ENCODE results near the gene VIP. TPM values are rescaled to one million over a fixed set of nuclear protein-coding genes. Genes with fewer than 3 reads are reported as not detected.

The VIP gene
- total RNA-seq, 1 experiment from 2014 or later = not detected

- Mint-ChIP-seq H3K27me3 (ENCODE audit: low read depth) (no peaks in the 10 kb centered on the region), H3K27ac (no peak overlapping the region), H3K4me3 (no peak overlapping the region), H3K4me1 (peaks cover 14% of the 10 kb centered on the region), H3K9me3 (no peaks in the 10 kb centered on the region), H3K36me3 (no peaks in the 10 kb centered on the region)
- DNase-seq (ENCODE audit: low spot score) (no peak), ATAC-seq (no peak)
- ChIA-PET POLR2A (no interaction called here), CTCF (interaction anchor here (0.8 to 2.9 kb wide), 3 partner anchors 106 to 199 kb away, joined by 3 to 29 read pairs (median 4); no protein-coding TSS in a partner anchor)
- TF ChIP-seq ZBTB21 (CRISPR knock-in tag; IDR thresholded peaks at IDR 0.05; ENCODE audit: borderline replicate concordance) (no peak), ZNF532 (CRISPR knock-in tag; IDR thresholded peaks at IDR 0.05; ENCODE audit: borderline replicate concordance) (no peak), TP53 (CRISPR knock-in tag; IDR thresholded peaks at IDR 0.05) (no peak), FOXJ3 (CRISPR knock-in tag; IDR thresholded peaks at IDR 0.05; ENCODE audit: borderline replicate concordance) (no peak), CREM (CRISPR knock-in tag; IDR thresholded peaks at IDR 0.05) (no peak), FOXK1 (CRISPR knock-in tag; IDR thresholded peaks at IDR 0.05) (no peak), NR2C2 (CRISPR knock-in tag; IDR thresholded peaks at IDR 0.05) (no peak), RELA (CRISPR knock-in tag; IDR thresholded peaks at IDR 0.05; ENCODE audit: borderline replicate concordance) (no peak), CREB1 (CRISPR knock-in tag; IDR thresholded peaks at IDR 0.05) (no peak), HMGXB4 (CRISPR knock-in tag; IDR thresholded peaks at IDR 0.05) (no peak), ZNF121 (CRISPR knock-in tag; IDR thresholded peaks at IDR 0.05) (no peak), GRHL2 (CRISPR knock-in tag; IDR thresholded peaks at IDR 0.05; ENCODE audit: insufficient replicate concordance, severe bottlenecking) (no peak), ZNF423 (CRISPR knock-in tag; IDR thresholded peaks at IDR 0.05) (no peak), CDX4 (CRISPR knock-in tag; IDR thresholded peaks at IDR 0.05; ENCODE audit: borderline replicate concordance) (no peak), HMGA2 (CRISPR knock-in tag; IDR thresholded peaks at IDR 0.05) (no peak), FOXP1 (CRISPR knock-in tag; IDR thresholded peaks at IDR 0.05; ENCODE audit: borderline replicate concordance) (no peak), GTF2I (CRISPR knock-in tag; conservative IDR thresholded peaks at IDR 0.05) (no peak), ZNF281 (CRISPR knock-in tag; IDR thresholded peaks at IDR 0.05) (no peak), NR1H2 (CRISPR knock-in tag; IDR thresholded peaks at IDR 0.05) (no peak)
- TF ChIP-seq, protein P1, sequence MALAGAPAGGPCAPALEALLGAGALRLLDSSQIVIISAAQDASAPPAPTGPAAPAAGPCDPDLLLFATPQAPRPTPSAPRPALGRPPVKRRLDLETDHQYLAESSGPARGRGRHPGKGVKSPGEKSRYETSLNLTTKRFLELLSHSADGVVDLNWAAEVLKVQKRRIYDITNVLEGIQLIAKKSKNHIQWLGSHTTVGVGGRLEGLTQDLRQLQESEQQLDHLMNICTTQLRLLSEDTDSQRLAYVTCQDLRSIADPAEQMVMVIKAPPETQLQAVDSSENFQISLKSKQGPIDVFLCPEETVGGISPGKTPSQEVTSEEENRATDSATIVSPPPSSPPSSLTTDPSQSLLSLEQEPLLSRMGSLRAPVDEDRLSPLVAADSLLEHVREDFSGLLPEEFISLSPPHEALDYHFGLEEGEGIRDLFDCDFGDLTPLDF (CRISPR knock-in tag; IDR thresholded peaks at IDR 0.05) = no peak
Measured at GRCh38 chr6:152749336-152749735, 1.3 kb upstream of the VIP start.

All from WTC11 (cell line).